ENCODE results near the gene ITPR1. TPM values are rescaled to one million over a fixed set of nuclear protein-coding genes. Genes with fewer than 3 reads are reported as not detected.

Gene ITPR1
- total RNA-seq, 1 donor from 2014 or later: 6.7 TPM

DNA sequence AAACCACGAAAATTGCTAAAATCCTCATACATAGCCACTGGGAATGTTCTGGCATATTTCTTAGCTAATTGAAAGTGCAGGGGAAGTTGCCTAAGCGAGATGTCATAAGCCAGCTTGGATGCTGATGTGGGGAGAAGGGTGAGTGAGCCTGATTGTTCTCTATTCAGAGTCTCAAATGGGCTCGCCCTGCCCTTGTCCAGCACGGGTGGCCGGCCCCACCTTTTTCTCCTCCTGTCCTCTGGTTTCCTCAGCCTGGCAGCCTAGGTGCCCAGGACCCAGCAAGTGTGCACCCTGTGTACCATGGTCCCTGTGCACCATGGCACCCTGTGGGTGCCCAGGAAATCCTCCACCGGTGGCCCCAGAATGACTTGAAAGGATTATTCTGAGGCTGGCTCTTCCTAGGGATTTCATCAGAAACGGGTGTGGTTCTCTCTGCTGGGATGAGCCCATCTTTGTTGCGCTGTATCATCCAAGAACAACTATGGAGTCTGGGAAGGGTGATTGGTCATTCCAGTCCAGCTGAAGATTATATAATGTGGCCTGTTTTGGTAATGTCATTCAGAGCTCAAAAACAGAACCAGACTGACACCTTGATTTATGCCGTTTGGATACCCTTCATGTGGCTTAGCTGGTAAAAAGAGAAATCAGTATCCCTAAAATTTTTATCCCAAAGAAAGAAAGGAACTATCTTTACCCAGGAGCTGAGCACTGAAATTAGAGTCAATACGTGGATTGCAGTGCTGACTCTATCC lies 335.3 kb downstream of the ITPR1 start:
- no peaks in the 10 kb centered on the region for H3K27me3 ChIP-seq (ENCODE audit: insufficient read depth, low read length)
- H4K20me1 ChIP-seq (ENCODE audit: insufficient read depth, low read length): no peaks in the 10 kb centered on the region
- peaks cover 87% of the 10 kb centered on the region for H3K4me1 Mint-ChIP-seq (ENCODE audit: low read depth, unreplicated experiment)
- DNase-seq (ENCODE audit: low read depth) (peak; percentile 94), FAIRE-seq (no peak)
- no peaks in the 10 kb centered on the region for H3K9me3 ChIP-seq (ENCODE audit: insufficient read depth, low read depth, low read length)
- H3K4me2 ChIP-seq (ENCODE audit: low read length): peak overlapping the region; percentile 1
- H3K4me3 ChIP-seq (ENCODE audit: insufficient read depth, low read depth, low read length): no peak overlapping the region
- peaks cover 53% of the 10 kb centered on the region for H3K4me1 ChIP-seq (ENCODE audit: insufficient read depth, low read length)
- H3K27ac ChIP-seq (ENCODE audit: low read depth, low read length): peak overlapping the region; percentile 30
- H3K36me3 ChIP-seq (ENCODE audit: insufficient read depth, low read length): no peaks in the 10 kb centered on the region
- H3K79me2 ChIP-seq (ENCODE audit: insufficient read depth, low read length): no peaks in the 10 kb centered on the region
- H3K9me3 Mint-ChIP-seq (ENCODE audit: unreplicated experiment): no peaks in the 10 kb centered on the region
- peak overlapping the region; percentile 18 for H3K4me3 Mint-ChIP-seq (ENCODE audit: unreplicated experiment)
- peak overlapping the region; percentile 97 for H3K27ac Mint-ChIP-seq (ENCODE audit: unreplicated experiment)
- no peak overlapping the region for H3K9ac ChIP-seq (ENCODE audit: low read length)
- no peaks in the 10 kb centered on the region for H3K27me3 Mint-ChIP-seq (ENCODE audit: low read depth, unreplicated experiment)
- no peak overlapping the region for H2AFZ ChIP-seq (ENCODE audit: low read depth, low read length)
- peaks cover 1% of the 10 kb centered on the region for H3K36me3 Mint-ChIP-seq (ENCODE audit: low read depth, unreplicated experiment)
- TF ChIP-seq EZH2 (IDR thresholded peaks at IDR 0.05; ENCODE audit: insufficient read depth, low read length): no peak
- TF ChIP-seq, protein P1, sequence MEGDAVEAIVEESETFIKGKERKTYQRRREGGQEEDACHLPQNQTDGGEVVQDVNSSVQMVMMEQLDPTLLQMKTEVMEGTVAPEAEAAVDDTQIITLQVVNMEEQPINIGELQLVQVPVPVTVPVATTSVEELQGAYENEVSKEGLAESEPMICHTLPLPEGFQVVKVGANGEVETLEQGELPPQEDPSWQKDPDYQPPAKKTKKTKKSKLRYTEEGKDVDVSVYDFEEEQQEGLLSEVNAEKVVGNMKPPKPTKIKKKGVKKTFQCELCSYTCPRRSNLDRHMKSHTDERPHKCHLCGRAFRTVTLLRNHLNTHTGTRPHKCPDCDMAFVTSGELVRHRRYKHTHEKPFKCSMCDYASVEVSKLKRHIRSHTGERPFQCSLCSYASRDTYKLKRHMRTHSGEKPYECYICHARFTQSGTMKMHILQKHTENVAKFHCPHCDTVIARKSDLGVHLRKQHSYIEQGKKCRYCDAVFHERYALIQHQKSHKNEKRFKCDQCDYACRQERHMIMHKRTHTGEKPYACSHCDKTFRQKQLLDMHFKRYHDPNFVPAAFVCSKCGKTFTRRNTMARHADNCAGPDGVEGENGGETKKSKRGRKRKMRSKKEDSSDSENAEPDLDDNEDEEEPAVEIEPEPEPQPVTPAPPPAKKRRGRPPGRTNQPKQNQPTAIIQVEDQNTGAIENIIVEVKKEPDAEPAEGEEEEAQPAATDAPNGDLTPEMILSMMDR (IDR thresholded peaks at IDR 0.05; ENCODE audit: insufficient read depth, low read depth, low read length): no peak

DNA sequence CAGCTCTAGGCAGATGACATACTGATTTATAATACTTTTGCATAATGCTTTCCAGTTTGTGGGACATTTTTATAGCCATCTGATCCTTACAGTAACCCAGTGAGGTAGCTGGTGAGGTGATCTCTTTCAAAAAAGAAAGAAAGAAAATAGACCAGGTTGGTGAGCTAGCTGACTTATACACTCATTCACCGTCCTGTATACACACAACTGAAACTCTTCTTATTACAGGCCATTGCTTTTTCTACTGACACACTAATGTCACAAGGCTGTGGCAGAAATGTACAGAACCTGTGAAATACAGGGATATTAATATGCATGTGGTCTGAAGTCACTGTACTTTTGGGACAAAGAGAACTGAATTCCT lies 335.9 kb downstream of the ITPR1 start:
- H3K27ac Mint-ChIP-seq (ENCODE audit: unreplicated experiment): peak overlapping the region; percentile 97
- no peaks in the 10 kb centered on the region for H4K20me1 ChIP-seq (ENCODE audit: insufficient read depth, low read length)
- no peak for TF ChIP-seq EZH2 (IDR thresholded peaks at IDR 0.05; ENCODE audit: insufficient read depth, low read length)
- TF ChIP-seq, protein P1 (IDR thresholded peaks at IDR 0.05; ENCODE audit: insufficient read depth, low read depth, low read length): no peak
- H3K27me3 ChIP-seq (ENCODE audit: insufficient read depth, low read length): no peaks in the 10 kb centered on the region
- peaks cover 53% of the 10 kb centered on the region for H3K4me1 ChIP-seq (ENCODE audit: insufficient read depth, low read length)
- H3K9ac ChIP-seq (ENCODE audit: low read length): no peak overlapping the region
- H2AFZ ChIP-seq (ENCODE audit: low read depth, low read length): no peak overlapping the region
- H3K4me3 Mint-ChIP-seq (ENCODE audit: unreplicated experiment): no peak overlapping the region
- H3K9me3 Mint-ChIP-seq (ENCODE audit: unreplicated experiment): no peaks in the 10 kb centered on the region
- FAIRE-seq: no peak
- H3K4me1 Mint-ChIP-seq (ENCODE audit: low read depth, unreplicated experiment): peaks cover 90% of the 10 kb centered on the region
- H3K36me3 Mint-ChIP-seq (ENCODE audit: low read depth, unreplicated experiment): peaks cover 1% of the 10 kb centered on the region
- H3K4me2 ChIP-seq (ENCODE audit: low read length): peak overlapping the region; percentile 1
- no peaks in the 10 kb centered on the region for H3K36me3 ChIP-seq (ENCODE audit: insufficient read depth, low read length)
- H3K27ac ChIP-seq (ENCODE audit: low read depth, low read length): no peak overlapping the region
- peak; percentile 51 for DNase-seq (ENCODE audit: low read depth)
- no peaks in the 10 kb centered on the region for H3K27me3 Mint-ChIP-seq (ENCODE audit: low read depth, unreplicated experiment)
- H3K9me3 ChIP-seq (ENCODE audit: insufficient read depth, low read depth, low read length): no peaks in the 10 kb centered on the region
- H3K79me2 ChIP-seq (ENCODE audit: insufficient read depth, low read length): no peaks in the 10 kb centered on the region
- no peak overlapping the region for H3K4me3 ChIP-seq (ENCODE audit: insufficient read depth, low read depth, low read length)

DNA sequence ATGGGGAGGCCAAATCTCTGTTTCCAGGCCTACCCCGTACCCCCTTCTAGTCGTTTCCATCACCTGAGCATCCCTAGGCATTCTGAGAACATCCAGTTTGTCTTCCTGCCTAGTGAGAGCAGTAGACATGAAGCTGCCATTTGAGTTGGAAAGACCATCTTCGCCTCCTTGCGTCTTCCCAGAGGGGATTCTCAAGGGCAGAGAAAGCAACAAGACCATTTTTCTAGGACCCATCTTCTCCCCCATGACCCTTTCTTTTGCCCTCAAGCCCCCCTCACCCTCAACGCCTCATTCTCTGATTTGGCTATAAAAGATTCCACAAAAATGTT lies 337.4 kb downstream of the ITPR1 start:
- no peaks in the 10 kb centered on the region for H4K20me1 ChIP-seq (ENCODE audit: insufficient read depth, low read length)
- Mint-ChIP-seq H3K9me3 (ENCODE audit: unreplicated experiment) (no peaks in the 10 kb centered on the region), H3K36me3 (ENCODE audit: low read depth, unreplicated experiment) (peaks cover 1% of the 10 kb centered on the region), H3K27ac (ENCODE audit: unreplicated experiment) (peak overlapping the region; percentile 100), H3K4me3 (ENCODE audit: unreplicated experiment) (peak overlapping the region; percentile 84), H3K27me3 (ENCODE audit: low read depth, unreplicated experiment) (no peaks in the 10 kb centered on the region), H3K4me1 (ENCODE audit: low read depth, unreplicated experiment) (peaks cover 88% of the 10 kb centered on the region)
- H3K9me3 ChIP-seq (ENCODE audit: insufficient read depth, low read depth, low read length): no peaks in the 10 kb centered on the region
- DNase-seq (ENCODE audit: low read depth) (no peak), FAIRE-seq (no peak)
- no peak for TF ChIP-seq EZH2 (IDR thresholded peaks at IDR 0.05; ENCODE audit: insufficient read depth, low read length)
- TF ChIP-seq, protein P1 (IDR thresholded peaks at IDR 0.05; ENCODE audit: insufficient read depth, low read depth, low read length): no peak
- H3K36me3 ChIP-seq (ENCODE audit: insufficient read depth, low read length): no peaks in the 10 kb centered on the region
- H3K79me2 ChIP-seq (ENCODE audit: insufficient read depth, low read length): no peaks in the 10 kb centered on the region
- peak overlapping the region; percentile 34 for H3K4me3 ChIP-seq (ENCODE audit: insufficient read depth, low read depth, low read length)
- H2AFZ ChIP-seq (ENCODE audit: low read depth, low read length): no peak overlapping the region
- peak overlapping the region; percentile 78 for H3K9ac ChIP-seq (ENCODE audit: low read length)
- peaks cover 44% of the 10 kb centered on the region for H3K4me1 ChIP-seq (ENCODE audit: insufficient read depth, low read length)
- H3K4me2 ChIP-seq (ENCODE audit: low read length): peak overlapping the region; percentile 80
- peak overlapping the region; percentile 95 for H3K27ac ChIP-seq (ENCODE audit: low read depth, low read length)
- no peaks in the 10 kb centered on the region for H3K27me3 ChIP-seq (ENCODE audit: insufficient read depth, low read length)
